Activated naive CD8-positive, alpha-beta T cell (primary cell): ENCODE measurements around the gene XRRA1.
"Not testable (repeated sequence)": the region's sequence is repeated elsewhere in the genome, so short reads cannot be mapped to it uniquely, and the experiment has no call there.

Experiments used
- H3K27ac Mint-ChIP-seq: one replicate; pipeline ENCODE4 v1.8.0; 2021; ENCODE audit warnings: mixed read lengths
- H3K27me3 Mint-ChIP-seq: one replicate; pipeline ENCODE4 v1.8.0; 2021; ENCODE audit warnings: mixed read lengths
- H3K36me3 Mint-ChIP-seq: one replicate; pipeline ENCODE4 v1.8.0; 2021; ENCODE audit warnings: mixed read lengths
- H3K4me1 Mint-ChIP-seq: one replicate; pipeline ENCODE4 v1.8.0; 2021; ENCODE audit warnings: low read depth, mixed read lengths
- H3K4me3 Mint-ChIP-seq: one replicate; pipeline ENCODE4 v1.8.0; 2021; ENCODE audit warnings: mild to moderate bottlenecking, mixed read lengths
- H3K9me3 Mint-ChIP-seq: one replicate; pipeline ENCODE4 v1.8.0; 2021; ENCODE audit warnings: low read depth, mixed read lengths

The XRRA1 gene

GRCh38 chr11:74839971-74840370 is 108.9 kb downstream of the XRRA1 start:
- H3K36me3 Mint-ChIP-seq, result peaks cover 16% of the 10 kb centered on the region
- no peaks in the 10 kb centered on the region for H3K4me1 Mint-ChIP-seq
- no peaks in the 10 kb centered on the region for H3K9me3 Mint-ChIP-seq
- no peak overlapping the region for H3K27ac Mint-ChIP-seq
- no peak overlapping the region for H3K4me3 Mint-ChIP-seq
- no peaks in the 10 kb centered on the region for H3K27me3 Mint-ChIP-seq

- H3K27me3 Mint-ChIP-seq, result no peaks in the 10 kb centered on the region
- no peaks in the 10 kb centered on the region for H3K9me3 Mint-ChIP-seq
- H3K27ac Mint-ChIP-seq, result no peak overlapping the region
- H3K4me1 Mint-ChIP-seq, result no peaks in the 10 kb centered on the region
- peaks cover 16% of the 10 kb centered on the region for H3K36me3 Mint-ChIP-seq
- no peak overlapping the region for H3K4me3 Mint-ChIP-seq
Observed at GRCh38 chr11:74839446-74839845, 109.4 kb downstream of the XRRA1 start.

DNA sequence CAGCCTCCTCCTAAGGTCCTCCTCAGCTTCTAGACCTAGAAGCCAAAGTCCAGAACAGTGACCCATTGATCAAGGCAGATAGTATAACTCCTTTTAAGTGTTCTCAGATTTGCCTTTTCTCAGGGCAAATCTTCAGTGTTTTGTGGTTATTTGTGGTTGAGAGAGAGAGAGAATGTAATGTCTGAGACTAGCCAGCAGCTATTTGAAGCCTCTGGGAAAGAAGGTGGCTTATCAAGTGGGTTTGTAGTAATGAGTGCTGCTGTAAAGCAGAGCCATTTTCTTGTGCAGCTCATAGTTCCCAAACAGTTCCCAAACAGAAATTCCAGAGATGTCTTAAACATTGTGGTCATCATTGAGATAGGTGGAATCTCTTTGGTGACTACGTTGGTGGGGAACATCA is 110.7 kb downstream of the XRRA1 start:
- H3K4me1 Mint-ChIP-seq, result no peaks in the 10 kb centered on the region
- no peaks in the 10 kb centered on the region for H3K27me3 Mint-ChIP-seq
- H3K9me3 Mint-ChIP-seq, result no peaks in the 10 kb centered on the region
- no peak overlapping the region for H3K27ac Mint-ChIP-seq
- no peak overlapping the region for H3K4me3 Mint-ChIP-seq
- peaks cover 11% of the 10 kb centered on the region for H3K36me3 Mint-ChIP-seq

- Mint-ChIP-seq H3K27me3 (no peaks in the 10 kb centered on the region), H3K27ac (no peak overlapping the region), H3K4me1 (no peaks in the 10 kb centered on the region), H3K36me3 (peaks cover 11% of the 10 kb centered on the region), H3K9me3 (no peaks in the 10 kb centered on the region), H3K4me3 (no peak overlapping the region)
Observed at GRCh38 chr11:74837191-74837590, 111.7 kb downstream of the XRRA1 start.

DNA sequence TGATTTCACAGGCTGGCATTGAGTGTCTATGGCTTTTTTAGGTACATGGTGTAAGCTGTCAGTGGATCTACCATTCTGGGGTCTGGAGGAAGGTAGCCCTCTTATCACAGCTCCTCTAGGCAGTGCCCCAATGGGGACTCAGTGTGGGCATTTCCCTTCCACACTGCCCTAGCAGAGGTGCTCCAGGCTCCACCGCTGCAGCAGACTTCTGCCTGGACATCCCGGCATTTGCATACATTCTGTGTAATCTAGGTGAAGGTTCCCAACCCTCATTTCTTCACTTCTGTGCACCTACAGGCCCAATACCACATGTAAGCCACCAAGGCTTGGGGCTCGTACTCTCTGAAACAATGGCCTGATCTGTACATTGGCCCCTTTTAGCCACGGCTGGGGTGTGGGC is 122.0 kb downstream of the XRRA1 start:
- H3K9me3 Mint-ChIP-seq, result peaks cover 17% of the 10 kb centered on the region
- peaks cover 55% of the 10 kb centered on the region for H3K36me3 Mint-ChIP-seq
- no peak overlapping the region for H3K4me3 Mint-ChIP-seq
- no peak overlapping the region for H3K27ac Mint-ChIP-seq
- no peaks in the 10 kb centered on the region for H3K27me3 Mint-ChIP-seq
- H3K4me1 Mint-ChIP-seq, result no peaks in the 10 kb centered on the region

DNA sequence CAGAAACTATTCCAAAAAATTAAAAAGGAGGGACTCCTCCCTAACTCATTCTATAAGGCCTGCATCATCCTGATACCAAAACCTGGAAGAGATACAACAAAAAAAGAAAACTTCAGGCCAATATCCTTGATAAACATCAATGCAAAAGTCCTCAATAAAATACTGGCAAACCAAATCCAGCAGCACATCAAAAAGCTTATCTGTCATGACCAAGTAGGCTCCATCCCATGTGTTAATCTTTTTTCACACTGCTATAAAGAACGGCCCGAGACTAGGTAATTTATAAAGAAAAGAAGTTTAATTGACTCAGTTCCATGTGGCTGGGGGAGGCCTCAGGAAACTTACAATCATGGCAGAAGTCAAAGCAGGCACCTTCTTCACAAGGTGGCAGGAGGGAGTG is 123.3 kb downstream of the XRRA1 start:
- not testable (repeated sequence) for H3K27me3 Mint-ChIP-seq, H3K27ac Mint-ChIP-seq, H3K4me1 Mint-ChIP-seq, H3K4me3 Mint-ChIP-seq
- Mint-ChIP-seq H3K36me3 (peaks cover 57% of the 10 kb centered on the region), H3K9me3 (peaks cover 17% of the 10 kb centered on the region)

- Mint-ChIP-seq H3K4me1 (no peaks in the 10 kb centered on the region), H3K27me3 (no peaks in the 10 kb centered on the region), H3K4me3 (no peak overlapping the region), H3K9me3 (peaks cover 17% of the 10 kb centered on the region), H3K27ac (no peak overlapping the region), H3K36me3 (peaks cover 58% of the 10 kb centered on the region)
Observed at GRCh38 chr11:74824285-74824982, 124.5 kb downstream of the XRRA1 start.

GRCh38 chr11:74822170-74822569 is 126.7 kb downstream of the XRRA1 start:
- Mint-ChIP-seq H3K4me1 (peaks cover 20% of the 10 kb centered on the region), H3K27ac (no peak overlapping the region), H3K4me3 (no peak overlapping the region), H3K27me3 (no peaks in the 10 kb centered on the region), H3K36me3 (peaks cover 65% of the 10 kb centered on the region), H3K9me3 (peaks cover 17% of the 10 kb centered on the region)

GRCh38 chr11:74820763-74821162 is 128.1 kb downstream of the XRRA1 start:
- Mint-ChIP-seq H3K36me3 (peaks cover 71% of the 10 kb centered on the region), H3K27ac (no peak overlapping the region), H3K4me3 (no peak overlapping the region), H3K9me3 (peaks cover 17% of the 10 kb centered on the region), H3K4me1 (peaks cover 29% of the 10 kb centered on the region), H3K27me3 (no peaks in the 10 kb centered on the region)

DNA sequence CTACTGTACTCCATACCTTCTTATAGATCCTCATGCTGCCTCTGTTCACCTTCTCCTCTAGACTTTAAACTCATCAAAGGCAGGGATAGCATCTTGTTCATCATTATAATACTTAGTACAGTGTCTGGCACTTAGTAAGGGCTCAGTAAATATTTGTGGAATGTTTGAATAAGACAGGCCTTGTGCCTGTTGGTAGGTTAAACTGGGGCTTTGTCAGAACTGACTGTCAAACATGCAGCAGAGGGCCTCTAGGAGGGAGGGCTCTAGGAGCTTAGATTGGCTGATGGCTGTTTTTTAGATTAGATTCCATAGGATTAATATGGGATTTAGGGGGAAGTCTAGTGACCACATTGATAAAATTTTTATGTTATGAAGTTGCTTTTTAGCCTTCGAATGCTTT is 129.5 kb downstream of the XRRA1 start:
- no peak overlapping the region for H3K27ac Mint-ChIP-seq
- H3K36me3 Mint-ChIP-seq, result peaks cover 61% of the 10 kb centered on the region
- H3K4me3 Mint-ChIP-seq, result no peak overlapping the region
- peaks cover 31% of the 10 kb centered on the region for H3K4me1 Mint-ChIP-seq
- peaks cover 8% of the 10 kb centered on the region for H3K9me3 Mint-ChIP-seq
- H3K27me3 Mint-ChIP-seq, result no peaks in the 10 kb centered on the region

DNA sequence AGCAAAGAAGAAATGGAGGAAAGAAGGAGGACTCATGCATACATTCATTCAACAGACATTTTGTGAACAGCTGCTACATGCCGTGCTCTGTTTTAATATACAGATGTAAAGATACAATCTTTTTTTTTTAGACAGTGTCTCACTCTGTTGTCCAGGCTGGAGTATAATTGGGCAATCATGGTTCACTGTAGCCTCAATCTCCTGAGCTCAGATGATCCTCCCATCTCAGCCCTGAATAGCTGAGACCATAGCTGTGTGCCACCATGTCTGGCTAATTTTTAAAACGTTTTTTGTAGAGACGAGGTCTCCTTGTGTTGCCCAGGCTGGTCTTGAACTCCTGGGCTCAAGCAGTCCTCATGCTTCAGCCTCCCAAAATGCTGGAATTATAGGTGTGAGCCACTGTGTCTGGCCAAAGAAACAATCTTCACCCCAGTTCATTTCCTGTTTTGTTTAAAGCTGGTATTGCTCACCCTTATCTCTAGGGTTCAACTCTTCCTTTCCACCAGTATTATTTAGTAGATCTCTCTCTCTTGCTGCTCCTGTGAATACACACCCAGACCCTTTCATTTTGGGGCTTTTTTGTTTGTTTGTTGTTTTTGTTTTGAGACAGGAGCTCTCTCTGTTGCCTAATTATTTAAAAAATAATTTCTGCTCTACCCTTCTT is 130.5 kb downstream of the XRRA1 start:
- H3K4me1 Mint-ChIP-seq, result peaks cover 31% of the 10 kb centered on the region
- no peak overlapping the region for H3K4me3 Mint-ChIP-seq
- H3K9me3 Mint-ChIP-seq, result no peaks in the 10 kb centered on the region

GRCh38 chr11:74816664-74817063 is 132.2 kb downstream of the XRRA1 start:
- Mint-ChIP-seq H3K4me3 (no peak overlapping the region), H3K36me3 (peaks cover 46% of the 10 kb centered on the region), H3K27ac (no peak overlapping the region), H3K27me3 (no peaks in the 10 kb centered on the region), H3K9me3 (no peaks in the 10 kb centered on the region), H3K4me1 (peaks cover 31% of the 10 kb centered on the region)

More for the DNA sequence above, 130.5 kb downstream of the XRRA1 start:
- Mint-ChIP-seq H3K27ac (peak overlapping the region; percentile 76), H3K27me3 (no peaks in the 10 kb centered on the region), H3K36me3 (peaks cover 51% of the 10 kb centered on the region)

DNA sequence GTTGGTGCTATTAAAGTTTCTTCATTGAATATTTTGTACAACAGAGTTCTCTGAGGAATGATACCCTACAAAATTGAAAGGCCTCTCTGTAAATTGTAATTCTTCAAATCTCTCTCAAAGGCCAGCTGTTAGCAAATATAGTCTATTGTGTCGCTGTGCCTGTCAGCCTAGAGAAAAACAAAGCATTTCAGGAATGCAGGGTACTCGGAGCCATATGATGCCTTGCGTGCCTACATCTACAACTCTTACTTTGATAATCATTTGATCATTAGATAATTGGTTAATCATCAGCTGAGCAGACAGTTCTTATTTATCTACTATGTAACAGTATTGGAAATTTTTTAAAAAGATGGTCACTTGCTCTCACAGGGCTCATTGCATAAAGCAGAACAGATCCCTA is 132.9 kb downstream of the XRRA1 start:
- Mint-ChIP-seq H3K27me3 (no peaks in the 10 kb centered on the region), H3K36me3 (peaks cover 42% of the 10 kb centered on the region), H3K4me1 (peaks cover 31% of the 10 kb centered on the region), H3K9me3 (no peaks in the 10 kb centered on the region), H3K27ac (no peak overlapping the region), H3K4me3 (no peak overlapping the region)

DNA sequence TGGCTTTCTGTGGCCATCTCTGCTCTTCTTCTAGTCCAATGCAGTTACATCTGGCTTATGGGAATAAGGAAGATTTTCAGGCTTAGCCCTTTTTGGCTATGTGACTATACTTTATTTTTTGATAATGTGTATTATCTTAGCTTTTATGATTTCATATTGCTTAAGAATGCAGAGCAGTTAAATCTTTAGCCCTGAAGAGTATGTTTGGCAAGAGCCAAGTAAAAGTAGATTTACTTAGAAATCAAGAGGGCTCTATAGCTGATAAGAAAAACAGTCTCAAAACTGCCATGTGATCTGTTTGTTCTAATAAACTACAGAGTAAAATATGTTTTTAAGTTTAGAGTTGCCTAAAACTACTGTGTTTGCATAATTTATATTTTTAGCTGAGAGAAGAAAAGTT is 139.1 kb downstream of the XRRA1 start:
- Mint-ChIP-seq H3K36me3 (peaks cover 11% of the 10 kb centered on the region), H3K9me3 (no peaks in the 10 kb centered on the region), H3K4me3 (no peak overlapping the region), H3K27ac (no peak overlapping the region), H3K4me1 (peaks cover 21% of the 10 kb centered on the region), H3K27me3 (no peaks in the 10 kb centered on the region)

DNA sequence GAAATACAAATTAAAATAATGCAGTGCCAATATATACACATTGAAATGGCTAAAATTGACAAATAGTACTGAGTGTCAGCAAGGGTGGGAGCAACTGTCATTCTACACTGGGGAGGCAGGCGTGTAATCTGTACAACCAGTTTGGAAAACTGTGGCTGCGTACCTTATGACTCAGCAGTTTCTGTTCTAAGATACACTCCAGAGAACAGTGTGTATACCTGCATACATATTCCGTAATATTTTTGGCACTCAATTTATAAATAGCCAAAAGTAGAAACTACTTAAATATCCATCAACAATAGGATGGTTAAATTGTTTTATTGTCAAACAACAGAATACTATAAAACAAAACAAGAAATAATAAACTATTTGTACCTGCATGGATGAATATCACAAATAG is 142.6 kb downstream of the XRRA1 start:
- Mint-ChIP-seq H3K4me1 (peaks cover 25% of the 10 kb centered on the region), H3K4me3 (no peak overlapping the region), H3K27ac (no peak overlapping the region), H3K9me3 (no peaks in the 10 kb centered on the region), H3K27me3 (no peaks in the 10 kb centered on the region), H3K36me3 (peaks cover 10% of the 10 kb centered on the region)
